Measurements from ENCODE around the gene UVRAG.

The UVRAG gene

DNA sequence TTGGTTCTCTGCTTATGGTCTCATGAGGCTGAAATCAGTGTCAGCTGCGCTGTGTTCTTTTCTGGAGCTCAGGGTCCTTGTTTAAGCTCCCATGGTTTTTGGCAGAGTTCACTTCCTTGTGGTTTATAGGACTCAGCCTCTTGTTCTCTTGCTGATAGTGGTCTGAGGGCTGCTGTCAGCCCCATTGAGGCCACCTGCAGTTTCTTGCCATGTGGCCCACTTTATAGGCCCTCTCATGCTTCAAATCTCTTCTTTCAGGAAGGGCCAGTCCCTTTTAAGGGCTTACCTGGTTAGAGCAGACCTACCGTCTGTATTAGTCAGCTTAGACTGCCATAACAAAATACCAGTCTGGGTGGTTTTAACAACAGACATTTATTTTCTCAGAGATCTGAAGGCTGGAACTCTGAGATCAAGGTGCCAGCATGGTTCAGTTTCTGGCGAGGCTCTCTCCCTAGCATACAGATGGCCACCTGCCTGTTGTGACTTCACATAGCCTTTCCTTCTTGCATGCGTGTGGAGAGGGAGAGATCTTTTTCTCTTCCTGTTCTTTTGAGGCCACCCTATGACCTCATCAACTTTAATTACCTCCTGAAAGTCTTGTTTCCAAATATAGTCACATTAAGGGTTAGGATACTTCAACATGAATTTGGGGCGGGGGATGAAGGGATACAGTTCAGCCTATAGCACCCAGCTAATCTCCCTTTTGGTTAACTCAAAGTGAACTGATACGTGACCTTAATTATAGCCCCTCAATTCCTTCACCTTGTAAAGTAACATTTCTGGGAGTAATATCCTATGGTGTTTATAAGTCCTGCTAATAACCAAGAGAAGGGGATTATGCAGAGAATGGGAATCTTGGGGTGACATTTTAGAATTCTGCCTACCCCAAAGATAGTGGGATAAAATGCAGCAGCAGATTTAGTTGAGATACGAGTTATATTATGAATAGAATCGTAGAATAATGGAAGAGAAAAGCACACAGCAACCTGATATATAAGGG is 131.8 kb downstream of the UVRAG start:
- DNase-seq (ENCODE audit: low read depth in 1 of 2, low spot score in 1 of 2), result no peak
- H3K27me3 ChIP-seq (ENCODE audit: insufficient read depth, poor library complexity, severe bottlenecking), result no peaks in the 10 kb centered on the region
- no peak overlapping the region for H3K27ac ChIP-seq (replicated peaks)
- H3K4me3 ChIP-seq (replicated peaks; ENCODE audit: insufficient read depth, low read length), result no peak overlapping the region
- TF ChIP-seq SPI1 (IDR thresholded peaks at IDR 0.05; ENCODE audit: borderline replicate concordance, low read depth), result no peak
- TF ChIP-seq, protein P1, sequence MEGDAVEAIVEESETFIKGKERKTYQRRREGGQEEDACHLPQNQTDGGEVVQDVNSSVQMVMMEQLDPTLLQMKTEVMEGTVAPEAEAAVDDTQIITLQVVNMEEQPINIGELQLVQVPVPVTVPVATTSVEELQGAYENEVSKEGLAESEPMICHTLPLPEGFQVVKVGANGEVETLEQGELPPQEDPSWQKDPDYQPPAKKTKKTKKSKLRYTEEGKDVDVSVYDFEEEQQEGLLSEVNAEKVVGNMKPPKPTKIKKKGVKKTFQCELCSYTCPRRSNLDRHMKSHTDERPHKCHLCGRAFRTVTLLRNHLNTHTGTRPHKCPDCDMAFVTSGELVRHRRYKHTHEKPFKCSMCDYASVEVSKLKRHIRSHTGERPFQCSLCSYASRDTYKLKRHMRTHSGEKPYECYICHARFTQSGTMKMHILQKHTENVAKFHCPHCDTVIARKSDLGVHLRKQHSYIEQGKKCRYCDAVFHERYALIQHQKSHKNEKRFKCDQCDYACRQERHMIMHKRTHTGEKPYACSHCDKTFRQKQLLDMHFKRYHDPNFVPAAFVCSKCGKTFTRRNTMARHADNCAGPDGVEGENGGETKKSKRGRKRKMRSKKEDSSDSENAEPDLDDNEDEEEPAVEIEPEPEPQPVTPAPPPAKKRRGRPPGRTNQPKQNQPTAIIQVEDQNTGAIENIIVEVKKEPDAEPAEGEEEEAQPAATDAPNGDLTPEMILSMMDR (IDR thresholded peaks at IDR 0.05; ENCODE audit: insufficient read depth, low read length), result no peak
- no peak for TF ChIP-seq GABPA (IDR thresholded peaks at IDR 0.05; ENCODE audit: low read depth)
- TF ChIP-seq, protein P2, sequence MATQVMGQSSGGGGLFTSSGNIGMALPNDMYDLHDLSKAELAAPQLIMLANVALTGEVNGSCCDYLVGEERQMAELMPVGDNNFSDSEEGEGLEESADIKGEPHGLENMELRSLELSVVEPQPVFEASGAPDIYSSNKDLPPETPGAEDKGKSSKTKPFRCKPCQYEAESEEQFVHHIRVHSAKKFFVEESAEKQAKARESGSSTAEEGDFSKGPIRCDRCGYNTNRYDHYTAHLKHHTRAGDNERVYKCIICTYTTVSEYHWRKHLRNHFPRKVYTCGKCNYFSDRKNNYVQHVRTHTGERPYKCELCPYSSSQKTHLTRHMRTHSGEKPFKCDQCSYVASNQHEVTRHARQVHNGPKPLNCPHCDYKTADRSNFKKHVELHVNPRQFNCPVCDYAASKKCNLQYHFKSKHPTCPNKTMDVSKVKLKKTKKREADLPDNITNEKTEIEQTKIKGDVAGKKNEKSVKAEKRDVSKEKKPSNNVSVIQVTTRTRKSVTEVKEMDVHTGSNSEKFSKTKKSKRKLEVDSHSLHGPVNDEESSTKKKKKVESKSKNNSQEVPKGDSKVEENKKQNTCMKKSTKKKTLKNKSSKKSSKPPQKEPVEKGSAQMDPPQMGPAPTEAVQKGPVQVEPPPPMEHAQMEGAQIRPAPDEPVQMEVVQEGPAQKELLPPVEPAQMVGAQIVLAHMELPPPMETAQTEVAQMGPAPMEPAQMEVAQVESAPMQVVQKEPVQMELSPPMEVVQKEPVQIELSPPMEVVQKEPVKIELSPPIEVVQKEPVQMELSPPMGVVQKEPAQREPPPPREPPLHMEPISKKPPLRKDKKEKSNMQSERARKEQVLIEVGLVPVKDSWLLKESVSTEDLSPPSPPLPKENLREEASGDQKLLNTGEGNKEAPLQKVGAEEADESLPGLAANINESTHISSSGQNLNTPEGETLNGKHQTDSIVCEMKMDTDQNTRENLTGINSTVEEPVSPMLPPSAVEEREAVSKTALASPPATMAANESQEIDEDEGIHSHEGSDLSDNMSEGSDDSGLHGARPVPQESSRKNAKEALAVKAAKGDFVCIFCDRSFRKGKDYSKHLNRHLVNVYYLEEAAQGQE (IDR thresholded peaks at IDR 0.05; ENCODE audit: insufficient replicate concordance, low read depth), result no peak
- no peak for TF ChIP-seq POLR2AphosphoS5 (IDR thresholded peaks at IDR 0.05; ENCODE audit: low read depth)

DNA sequence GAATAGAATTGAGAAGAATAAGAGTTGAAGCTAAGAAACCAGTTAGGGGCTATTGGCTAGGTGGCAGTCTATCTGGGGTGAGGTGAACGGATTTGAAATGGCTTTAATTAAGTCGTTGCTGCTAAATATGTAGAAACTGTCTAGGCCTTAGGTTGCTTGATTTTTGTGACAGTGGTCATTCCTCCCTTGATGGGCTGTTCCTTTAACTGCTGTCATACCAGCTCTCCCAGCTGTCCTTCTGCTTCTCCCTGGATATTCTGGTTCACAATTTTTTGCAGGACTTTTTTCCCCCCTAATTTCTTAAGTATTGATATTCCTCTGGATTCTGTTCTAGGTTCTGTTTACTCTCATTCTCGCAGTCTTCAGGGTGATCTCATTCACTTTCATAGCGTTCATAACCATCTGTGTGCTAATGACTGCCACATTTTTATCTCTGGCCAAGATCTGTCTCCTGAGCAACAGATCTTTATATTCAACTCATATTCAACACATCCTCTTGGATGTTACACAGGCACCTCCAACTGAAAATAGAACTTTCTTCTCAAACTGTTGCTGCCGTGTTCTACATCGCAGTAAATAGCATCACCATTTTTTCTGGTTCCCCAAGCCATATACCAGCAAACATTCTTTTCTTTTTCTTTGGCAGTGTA is 134.1 kb downstream of the UVRAG start:
- DNase-seq (ENCODE audit: low read depth in 1 of 2, low spot score in 1 of 2), result no peak
- Histone ChIP-seq H3K27me3 (ENCODE audit: insufficient read depth, poor library complexity, severe bottlenecking) (no peaks in the 10 kb centered on the region), H3K4me3 (replicated peaks; ENCODE audit: insufficient read depth, low read length) (no peak overlapping the region), H3K27ac (replicated peaks) (no peak overlapping the region)
- no peak for TF ChIP-seq GABPA (IDR thresholded peaks at IDR 0.05; ENCODE audit: low read depth)
- no peak for TF ChIP-seq POLR2AphosphoS5 (IDR thresholded peaks at IDR 0.05; ENCODE audit: low read depth)

DNA sequence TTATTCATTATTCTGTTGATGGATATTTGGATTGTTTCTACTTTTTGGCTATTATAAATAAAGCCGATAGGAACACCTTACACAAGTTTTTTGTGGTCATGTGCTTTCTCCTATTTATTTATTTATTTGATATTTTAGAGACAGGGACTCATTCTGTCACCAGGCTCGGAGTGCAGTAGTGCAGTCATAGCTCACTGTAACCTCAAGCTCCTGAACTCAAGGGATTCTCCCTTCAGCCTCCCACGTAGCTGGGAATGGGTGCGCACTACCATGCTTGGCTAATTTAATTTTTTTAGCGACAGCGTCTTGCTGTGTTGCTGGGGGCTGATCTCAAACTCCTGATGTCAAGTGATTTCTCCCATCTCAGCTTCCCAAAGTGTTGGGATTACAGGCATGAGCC is 135.1 kb downstream of the UVRAG start:
- no peak for TF ChIP-seq POLR2AphosphoS5 (IDR thresholded peaks at IDR 0.05; ENCODE audit: low read depth)
- TF ChIP-seq SPI1 (IDR thresholded peaks at IDR 0.05; ENCODE audit: borderline replicate concordance, low read depth), result no peak
- TF ChIP-seq, protein P2 (IDR thresholded peaks at IDR 0.05; ENCODE audit: insufficient replicate concordance, low read depth), result no peak
- TF ChIP-seq, protein P1 (IDR thresholded peaks at IDR 0.05; ENCODE audit: insufficient read depth, low read length), result no peak
- TF ChIP-seq GABPA (IDR thresholded peaks at IDR 0.05; ENCODE audit: low read depth), result no peak

DNA sequence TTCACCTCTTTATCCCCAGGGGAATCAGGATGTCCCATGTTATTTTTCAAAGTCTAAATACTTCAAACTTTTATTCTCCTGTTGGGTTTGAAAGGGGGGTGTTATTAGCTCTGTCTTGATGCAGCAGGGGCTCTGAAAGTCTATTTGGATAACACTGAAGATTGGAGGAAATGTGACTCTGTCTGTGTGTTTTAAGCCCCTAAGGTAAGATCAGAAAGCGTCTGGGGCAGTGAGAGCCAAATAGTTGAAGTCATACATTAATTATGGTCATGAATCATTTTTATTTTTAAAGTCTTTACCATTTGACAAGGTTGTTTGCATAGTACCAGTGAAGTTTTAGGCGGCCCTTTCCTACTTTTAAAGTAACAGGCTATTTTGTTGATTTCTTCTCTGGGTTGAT is 139.0 kb downstream of the UVRAG start:
- TF ChIP-seq, protein P2 (IDR thresholded peaks at IDR 0.05; ENCODE audit: insufficient replicate concordance, low read depth), result no peak
- no peak for TF ChIP-seq GABPA (IDR thresholded peaks at IDR 0.05; ENCODE audit: low read depth)
- TF ChIP-seq, protein P1 (IDR thresholded peaks at IDR 0.05; ENCODE audit: insufficient read depth, low read length), result no peak
- H3K4me3 ChIP-seq (replicated peaks; ENCODE audit: insufficient read depth, low read length), result no peak overlapping the region
- H3K27ac ChIP-seq (replicated peaks), result no peak overlapping the region
- DNase-seq (ENCODE audit: low read depth in 1 of 2, low spot score in 1 of 2), result no peak
- no peaks in the 10 kb centered on the region for H3K27me3 ChIP-seq (ENCODE audit: insufficient read depth, poor library complexity, severe bottlenecking)

More for the DNA sequence above, 135.1 kb downstream of the UVRAG start:
- Histone ChIP-seq H3K27me3 (ENCODE audit: insufficient read depth, poor library complexity, severe bottlenecking) (no peaks in the 10 kb centered on the region), H3K4me3 (replicated peaks; ENCODE audit: insufficient read depth, low read length) (no peak overlapping the region), H3K27ac (replicated peaks) (no peak overlapping the region)
- DNase-seq (ENCODE audit: low read depth in 1 of 2, low spot score in 1 of 2), result no peak

Data from HL-60 (cell line).